Pons (tissue), 1 donor: ENCODE results near the gene ANKZF1.
"Not testable (repeated sequence)": the region's sequence is repeated elsewhere in the genome, so short reads cannot be mapped to it uniquely, and the experiment has no call there.

Experiments
- DNase-seq: peaks from one replicate; pipeline ENCODE4 v3.0.0-alpha.2; 2016; ENCODE audit warnings: low spot score

The ANKZF1 gene, protein sequence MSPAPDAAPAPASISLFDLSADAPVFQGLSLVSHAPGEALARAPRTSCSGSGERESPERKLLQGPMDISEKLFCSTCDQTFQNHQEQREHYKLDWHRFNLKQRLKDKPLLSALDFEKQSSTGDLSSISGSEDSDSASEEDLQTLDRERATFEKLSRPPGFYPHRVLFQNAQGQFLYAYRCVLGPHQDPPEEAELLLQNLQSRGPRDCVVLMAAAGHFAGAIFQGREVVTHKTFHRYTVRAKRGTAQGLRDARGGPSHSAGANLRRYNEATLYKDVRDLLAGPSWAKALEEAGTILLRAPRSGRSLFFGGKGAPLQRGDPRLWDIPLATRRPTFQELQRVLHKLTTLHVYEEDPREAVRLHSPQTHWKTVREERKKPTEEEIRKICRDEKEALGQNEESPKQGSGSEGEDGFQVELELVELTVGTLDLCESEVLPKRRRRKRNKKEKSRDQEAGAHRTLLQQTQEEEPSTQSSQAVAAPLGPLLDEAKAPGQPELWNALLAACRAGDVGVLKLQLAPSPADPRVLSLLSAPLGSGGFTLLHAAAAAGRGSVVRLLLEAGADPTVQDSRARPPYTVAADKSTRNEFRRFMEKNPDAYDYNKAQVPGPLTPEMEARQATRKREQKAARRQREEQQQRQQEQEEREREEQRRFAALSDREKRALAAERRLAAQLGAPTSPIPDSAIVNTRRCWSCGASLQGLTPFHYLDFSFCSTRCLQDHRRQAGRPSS

DNA sequence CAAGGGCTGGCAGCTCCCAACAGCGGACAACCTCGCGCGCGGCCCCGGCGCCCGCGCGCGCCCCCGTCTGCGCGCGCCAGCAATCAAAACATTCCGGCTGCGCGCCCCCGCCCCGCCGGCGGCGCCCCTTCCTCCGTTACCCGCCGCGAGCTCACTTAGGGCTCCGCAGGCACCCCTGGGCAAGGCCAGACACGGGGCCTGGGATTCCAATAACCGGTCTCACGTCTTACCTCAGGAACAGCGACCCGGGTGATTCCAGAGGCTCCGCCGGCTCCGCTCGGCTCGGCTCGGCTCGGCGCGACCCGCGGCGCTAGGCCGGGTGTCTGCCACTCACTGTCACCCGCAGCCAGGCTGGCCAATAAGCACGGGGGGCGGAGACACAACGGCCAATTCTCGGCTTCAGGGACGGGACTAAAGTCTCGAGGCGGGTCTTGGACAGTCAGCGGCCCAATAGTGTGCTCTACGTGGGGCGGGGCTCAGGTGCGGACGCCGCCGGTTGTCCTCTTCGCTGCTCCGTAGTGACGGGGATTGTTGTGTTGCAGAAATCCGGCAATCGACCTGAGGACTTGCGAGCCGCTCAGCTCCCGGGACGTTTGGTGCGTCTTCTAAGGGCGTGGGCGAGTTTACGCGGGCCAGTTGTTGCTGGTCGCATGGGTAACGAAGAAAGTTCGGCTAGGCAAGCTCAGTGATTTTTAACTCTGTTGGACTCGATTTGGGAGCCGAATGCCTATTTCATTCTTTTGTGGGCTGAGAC lies at the start of gene ANKZF1, which contains the start of gene ATG9A:
TSS of gene ANKZF1 (plus strand) at position 502 of the 754 bp plus-strand sequence. CDS start 452 bp downstream, outside the sequence.
TSS of gene ATG9A (minus strand) at position 332 of the 754 bp plus-strand sequence. CDS start 1,612 bp downstream, outside the sequence.
- DNase-seq: peak; percentile 99

DNA sequence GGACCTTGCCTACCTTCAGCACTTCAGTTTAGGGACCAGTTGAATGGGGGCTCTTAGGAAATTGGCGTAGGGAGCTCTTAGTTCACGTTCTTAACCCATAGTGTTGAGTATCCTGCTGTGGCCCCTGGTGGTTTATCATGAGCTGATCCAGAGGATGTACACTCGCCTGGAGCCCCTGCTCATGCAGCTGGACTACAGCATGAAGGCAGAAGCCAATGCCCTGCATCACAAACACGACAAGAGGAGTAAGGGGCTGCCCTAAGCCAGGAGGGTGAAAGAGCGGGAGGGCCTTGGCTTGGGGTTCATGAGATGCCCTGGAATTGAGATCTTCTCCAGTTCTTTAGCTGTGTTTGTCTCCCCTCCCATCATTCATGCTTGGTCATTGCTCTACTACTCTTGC lies 48.6 kb upstream of the ANKZF1 start:
- no peak for DNase-seq

DNA sequence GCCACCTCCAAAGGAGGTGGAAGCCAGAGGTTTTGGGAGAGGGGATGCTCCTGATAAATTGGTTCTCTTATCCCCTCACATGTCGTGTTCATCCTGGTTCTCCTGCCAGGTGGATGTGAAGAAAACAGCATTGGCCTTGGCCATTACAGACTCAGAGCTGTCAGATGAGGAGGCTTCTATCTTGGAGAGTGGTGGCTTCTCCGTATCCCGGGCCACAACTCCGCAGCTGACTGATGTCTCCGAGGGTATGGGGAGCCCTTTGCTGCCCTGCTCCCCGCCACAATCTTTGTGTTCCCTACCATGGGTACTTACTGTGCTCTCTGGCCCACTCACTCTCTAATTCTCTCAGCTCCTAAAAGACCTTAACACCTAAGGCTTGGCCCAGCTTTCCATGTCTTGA lies 48.1 kb upstream of the ANKZF1 start:
- no peak for DNase-seq

DNA sequence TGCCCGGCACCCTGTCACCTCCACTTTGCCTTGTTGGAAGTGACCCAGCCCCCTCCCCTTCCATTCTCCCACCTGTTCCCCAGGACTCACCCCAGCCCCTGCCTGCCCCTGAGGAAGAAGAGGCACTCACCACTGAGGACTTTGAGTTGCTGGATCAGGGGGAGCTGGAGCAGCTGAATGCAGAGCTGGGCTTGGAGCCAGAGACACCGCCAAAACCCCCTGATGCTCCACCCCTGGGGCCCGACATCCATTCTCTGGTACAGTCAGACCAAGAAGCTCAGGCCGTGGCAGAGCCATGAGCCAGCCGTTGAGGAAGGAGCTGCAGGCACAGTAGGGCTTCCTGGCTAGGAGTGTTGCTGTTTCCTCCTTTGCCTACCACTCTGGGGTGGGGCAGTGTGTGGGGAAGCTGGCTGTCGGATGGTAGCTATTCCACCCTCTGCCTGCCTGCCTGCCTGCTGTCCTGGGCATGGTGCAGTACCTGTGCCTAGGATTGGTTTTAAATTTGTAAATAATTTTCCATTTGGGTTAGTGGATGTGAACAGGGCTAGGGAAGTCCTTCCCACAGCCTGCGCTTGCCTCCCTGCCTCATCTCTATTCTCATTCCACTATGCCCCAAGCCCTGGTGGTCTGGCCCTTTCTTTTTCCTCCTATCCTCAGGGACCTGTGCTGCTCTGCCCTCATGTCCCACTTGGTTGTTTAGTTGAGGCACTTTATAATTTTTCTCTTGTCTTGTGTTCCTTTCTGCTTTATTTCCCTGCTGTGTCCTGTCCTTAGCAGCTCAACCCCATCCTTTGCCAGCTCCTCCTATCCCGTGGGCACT lies 47.1 kb upstream of the ANKZF1 start:
- DNase-seq: no peak

DNA sequence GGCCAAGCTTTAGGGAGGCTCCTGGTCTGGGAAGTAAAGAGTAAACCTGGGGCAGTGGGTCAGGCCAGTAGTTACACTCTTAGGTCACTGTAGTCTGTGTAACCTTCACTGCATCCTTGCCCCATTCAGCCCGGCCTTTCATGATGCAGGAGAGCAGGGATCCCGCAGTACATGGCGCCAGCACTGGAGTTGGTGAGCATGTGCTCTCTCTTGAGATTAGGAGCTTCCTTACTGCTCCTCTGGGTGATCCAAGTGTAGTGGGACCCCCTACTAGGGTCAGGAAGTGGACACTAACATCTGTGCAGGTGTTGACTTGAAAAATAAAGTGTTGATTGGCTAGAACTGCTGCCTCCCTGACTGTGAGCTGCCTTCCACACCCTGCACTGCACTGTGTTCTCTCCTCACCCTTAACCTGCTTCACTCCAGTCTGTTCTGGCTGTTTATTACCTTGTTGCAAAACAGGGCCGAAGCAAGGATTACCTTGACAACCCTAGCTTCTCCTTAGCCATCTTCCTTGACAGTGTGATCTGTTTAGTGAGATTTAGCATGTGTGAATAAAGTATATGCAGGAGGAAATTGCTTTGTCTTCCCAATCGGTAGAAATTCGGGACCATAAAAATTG lies 46.3 kb upstream of the ANKZF1 start:
- DNase-seq: no peak

DNA sequence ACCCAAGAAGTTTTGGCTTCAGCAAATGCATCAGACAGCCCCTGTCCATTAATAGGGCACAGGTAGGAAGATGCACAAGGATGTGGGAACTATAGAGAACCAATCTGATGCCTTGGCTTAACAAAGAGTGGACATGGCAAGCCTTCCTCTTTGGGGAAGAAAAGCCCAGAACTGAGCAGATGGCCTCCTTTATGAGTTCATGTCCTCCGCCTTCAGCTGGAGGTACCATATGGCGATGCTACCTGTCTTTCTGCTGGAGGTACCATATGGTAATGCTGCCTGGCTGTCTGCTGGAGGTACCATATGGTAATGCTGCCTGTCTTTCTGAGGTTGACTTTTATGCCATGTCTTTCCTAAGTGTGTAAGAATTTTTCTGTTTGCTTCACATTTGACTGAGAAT lies 45.5 kb upstream of the ANKZF1 start:
- no peak for DNase-seq

DNA sequence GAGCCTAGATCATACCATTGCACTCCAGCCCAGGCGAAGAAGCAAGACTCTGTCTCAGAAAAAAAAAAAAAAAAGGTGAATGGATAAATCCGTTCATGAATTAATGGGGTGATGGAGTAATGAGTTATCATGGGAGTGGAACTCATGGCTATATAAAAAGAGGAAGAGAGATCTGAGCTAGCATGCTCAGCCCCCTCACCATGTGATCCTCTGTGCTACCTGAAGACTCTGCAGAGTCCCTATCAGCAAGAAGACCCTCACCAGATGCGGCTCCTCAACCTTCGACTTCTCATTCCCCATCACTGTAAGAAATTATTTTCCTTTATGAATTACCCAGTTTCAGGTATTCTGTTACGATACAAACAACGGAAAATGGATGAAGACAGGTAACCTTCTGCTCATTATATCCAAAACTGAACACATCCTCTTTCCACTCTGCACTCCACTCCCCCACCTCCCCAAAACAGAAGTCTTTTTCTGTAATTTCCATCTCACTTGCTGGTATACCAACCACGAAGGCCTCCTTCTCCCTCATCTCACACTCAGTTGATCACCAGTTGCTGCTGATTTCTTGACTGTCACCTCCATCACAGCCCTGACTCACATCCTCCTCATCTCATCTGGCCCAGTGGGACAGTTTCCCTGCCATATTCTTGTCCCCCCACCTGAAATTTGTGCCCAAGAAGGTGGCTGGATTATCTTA lies 42.7 kb upstream of the ANKZF1 start:
- no peak for DNase-seq

DNA sequence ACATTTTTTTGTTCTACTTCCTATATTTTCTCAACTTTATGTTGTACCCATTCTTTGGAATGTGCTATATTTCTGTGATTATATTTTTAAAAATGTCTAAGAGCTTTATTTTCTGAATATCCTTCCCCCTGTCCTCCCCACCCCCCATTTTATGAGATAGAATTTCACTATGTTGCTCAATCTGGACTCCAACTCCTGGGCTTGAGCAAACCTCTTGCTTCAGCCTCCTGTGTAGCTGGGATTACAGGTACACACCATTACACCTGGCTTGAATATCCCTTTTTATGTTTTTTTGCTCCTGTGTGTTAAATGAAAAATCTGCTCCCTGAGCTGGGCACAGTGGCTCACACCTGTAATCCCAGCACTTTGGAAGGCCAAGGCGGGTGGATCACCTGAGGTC lies 32.2 kb upstream of the ANKZF1 start:
- DNase-seq: no peak

DNA sequence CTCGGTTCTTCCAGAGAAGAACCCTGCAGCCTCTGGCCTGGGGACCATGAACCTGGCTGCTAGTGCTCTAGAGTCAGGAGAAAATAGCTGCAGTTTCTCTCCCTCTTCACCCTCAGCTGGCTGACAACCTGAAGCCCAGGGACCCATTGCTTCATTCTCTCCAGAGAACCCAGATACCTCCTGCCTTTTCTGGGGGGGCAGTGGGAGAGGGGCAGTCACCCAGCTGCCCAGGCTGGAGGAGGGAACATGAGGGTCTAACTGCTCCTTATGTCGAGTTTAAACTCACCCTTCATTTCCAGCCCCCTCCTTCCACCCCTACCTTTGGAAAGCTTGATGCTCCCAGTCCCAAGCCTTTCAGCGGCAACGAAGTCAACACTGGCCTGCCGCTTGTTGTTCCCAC lies 30.6 kb upstream of the ANKZF1 start:
- no peak for DNase-seq

DNA sequence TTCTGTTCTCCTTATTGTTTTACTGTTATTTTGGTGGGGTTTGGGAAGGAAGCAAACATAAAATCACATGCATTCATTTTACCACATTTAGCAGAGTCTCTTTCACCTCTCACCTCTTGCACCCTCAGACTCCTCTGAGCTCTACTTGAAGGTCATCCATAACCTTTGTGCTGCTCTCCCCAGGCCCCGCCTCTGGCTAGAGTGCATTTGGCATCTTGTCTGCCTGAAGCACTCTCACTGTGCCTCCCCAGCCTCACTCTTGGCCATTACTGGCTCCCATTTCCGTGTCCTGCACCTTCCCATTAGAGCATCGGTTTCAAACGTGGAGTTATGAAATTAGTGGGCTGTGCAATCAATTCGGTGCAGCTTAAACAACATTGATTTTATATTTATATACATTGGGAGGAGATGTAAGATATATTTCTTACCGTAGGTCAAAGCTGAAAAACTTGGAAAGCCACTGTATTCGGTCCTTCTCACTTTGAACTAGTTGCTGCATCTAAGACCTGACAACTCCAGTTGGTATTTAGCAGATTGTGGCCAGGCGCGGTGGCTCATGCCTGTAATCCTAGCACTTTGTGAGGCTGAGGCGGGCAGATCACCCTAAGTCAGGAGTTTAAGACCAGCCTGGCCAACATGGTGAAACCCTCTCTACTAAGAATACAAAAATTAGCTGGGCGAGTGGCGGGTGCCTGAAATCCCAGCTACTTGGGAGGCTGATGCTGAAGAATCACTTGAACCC lies 30.0 kb upstream of the ANKZF1 start:
- DNase-seq: no peak

DNA sequence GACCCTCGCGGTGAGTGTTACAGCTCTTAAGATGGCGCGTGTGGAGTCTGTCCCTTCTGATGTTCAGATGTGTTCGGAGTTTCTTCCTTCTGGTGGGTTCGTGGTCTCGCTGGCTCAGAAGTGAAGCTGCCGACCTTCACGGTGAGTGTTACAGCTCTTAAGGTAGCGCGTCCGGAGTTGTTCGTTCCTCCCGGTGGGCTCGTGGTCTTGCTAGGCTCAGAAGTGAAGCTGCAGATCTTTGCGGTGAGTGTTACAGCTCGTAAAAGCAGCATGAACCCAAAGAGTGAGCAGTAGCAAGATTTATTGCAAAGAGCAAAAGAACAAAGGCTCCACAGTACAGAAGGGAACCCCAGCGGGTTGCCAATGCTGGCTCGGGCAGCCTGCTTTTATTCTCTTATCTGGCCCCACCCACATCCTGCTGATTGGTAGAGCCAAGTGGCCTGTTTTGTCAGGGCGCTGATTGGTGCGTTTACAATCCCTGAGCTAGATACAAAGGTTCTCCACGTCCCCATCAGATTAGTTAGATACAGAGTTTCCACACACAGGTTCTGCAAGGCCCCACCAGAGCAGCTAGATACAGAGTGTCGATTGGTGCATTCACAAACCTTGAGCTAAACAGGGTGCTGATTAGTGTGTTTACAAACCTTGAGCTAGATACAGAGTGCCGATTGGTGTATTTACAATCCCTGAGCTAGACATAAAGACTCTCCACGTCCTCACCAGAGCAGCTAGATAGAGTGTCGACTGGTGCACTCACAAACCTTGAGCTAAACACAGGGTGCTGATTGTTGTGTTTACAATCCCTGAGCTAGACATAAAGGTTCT lies 28.9 kb upstream of the ANKZF1 start:
- DNase-seq: peak; percentile 51

DNA sequence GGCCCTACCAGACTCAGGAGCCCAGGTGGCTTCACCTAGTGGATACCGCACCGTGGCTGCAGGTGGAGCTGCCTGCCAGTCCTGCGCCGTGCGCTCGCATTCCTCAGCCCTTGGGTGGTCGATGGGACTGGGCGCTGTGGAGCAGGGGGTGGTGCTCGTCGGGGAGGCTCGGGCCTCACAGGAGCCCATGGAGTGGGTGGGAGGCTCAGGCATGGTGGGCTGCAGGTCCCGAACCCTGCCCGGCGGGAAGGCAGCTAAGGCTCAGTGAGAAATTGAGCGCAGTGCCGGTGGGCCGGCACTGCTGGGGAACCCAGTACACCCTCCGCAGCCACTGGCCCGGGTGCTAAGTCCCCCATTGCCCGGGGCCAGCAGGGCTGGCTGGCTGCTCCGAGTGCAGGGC lies 28.3 kb upstream of the ANKZF1 start:
- DNase-seq: not testable (repeated sequence)

DNA sequence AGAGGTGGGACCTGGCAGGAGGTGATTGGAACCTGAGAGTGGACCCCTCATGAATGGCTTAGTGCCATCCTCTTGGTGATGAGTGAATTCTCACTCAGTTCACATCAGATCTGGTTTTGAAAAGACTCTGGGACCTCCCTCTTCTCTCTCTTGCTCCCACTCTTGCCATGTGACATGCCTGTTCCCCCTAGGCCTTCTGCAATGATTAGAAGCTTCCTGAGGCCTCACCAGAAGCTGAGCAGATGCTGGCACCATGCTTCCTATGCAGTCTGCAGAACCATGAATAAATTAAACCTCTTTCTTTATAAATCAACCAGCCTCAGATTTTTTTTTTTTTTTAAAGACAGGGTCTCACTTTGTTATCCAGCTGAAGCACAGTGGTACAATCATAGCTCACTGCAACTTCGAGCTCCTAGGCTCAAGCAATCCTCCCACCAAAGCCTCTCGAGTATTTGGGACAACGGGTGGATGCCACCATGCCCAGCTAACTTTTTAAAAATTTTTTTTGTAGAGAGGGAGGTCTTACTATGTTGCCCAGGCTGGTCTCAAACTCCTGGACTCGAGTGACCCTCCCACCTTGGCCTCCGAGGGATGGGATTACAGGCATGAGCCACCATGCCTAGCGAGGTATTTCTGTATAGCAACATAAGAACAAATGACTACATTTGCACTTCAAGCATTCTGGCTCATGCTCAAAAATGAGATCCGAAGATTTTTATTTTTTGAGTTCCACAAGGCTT lies 25.0 kb upstream of the ANKZF1 start:
- DNase-seq: no peak

DNA sequence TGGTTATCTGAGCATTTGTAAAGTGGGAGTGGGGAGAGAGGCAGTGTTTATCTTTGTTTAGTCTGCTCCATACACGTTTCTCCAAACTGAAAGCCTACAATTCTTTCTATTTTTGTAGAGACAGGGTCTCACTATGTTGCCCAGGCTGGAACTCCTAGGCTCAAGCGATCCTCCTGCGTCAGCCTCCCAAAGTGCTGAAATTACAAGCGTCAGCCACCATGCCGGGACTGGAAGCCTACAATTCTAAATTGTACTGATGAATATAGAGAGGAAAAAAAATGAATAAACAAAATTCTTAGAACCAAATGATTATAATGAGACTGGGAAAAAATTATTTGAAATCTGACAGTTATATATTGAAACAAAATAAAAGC lies 24.5 kb upstream of the ANKZF1 start:
- DNase-seq: no peak

DNA sequence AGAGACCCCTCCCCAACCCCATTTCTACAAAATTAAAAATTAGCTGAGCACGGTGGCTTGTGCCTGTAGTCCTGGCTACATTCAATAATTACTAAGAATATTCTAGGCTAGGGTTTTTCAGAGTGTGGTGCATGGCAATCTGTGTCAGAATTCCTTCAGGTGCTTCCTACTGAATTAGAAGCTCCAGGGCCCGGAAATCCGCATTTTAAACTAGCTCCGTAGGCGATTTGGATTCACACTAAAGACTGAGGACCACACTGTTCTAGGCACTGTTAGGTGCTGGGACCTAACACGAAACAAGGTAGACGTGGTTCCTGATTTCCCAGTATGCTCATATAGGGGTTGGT lies 23.7 kb upstream of the ANKZF1 start:
- DNase-seq: no peak

DNA sequence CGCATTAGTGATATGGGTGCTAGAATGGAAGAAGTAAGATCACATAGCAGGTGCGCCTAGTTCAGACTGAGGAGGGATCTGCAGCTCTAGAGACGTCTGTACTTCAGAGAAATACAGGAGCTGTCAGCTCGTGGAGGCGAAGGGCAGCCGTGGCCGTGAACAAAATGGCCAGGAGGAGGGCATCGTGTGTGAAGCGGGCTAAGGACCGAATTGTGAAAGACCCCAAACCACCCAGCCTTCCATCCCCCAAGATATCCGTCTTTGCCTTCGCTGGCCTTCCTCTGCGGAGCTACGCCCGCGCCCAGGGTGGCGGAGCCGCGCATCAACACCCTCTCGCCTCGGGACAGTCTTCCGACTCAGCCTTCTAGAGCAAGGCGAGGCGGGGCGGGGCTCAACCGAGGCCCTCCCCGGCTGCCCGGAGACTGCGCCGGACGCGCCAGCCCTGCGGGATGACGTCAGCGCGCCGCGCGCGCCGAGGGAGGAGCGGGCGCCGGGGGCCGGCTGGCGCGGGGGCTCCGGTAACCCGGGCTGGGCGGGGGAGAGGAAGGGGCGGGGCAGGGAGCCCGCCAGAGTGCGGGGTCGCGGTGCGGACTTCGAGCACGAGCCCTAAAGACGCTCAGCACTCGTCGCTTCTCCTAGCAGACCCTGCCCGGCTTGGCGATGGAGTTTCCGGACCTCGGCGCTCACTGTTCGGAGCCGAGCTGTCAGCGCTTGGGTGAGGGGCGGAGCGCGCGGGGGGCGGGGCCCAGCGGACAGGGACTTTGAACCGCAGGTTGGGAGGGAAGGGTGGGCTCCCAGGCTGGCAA lies 23.1 kb upstream of the ANKZF1 start, which contains the start of gene ZFAND2B:
TSS of gene ZFAND2B (plus strand) at position 455 of the 806 bp plus-strand sequence. CDS start at position 661, 206 bp downstream.
- peak; percentile 94 for DNase-seq

DNA sequence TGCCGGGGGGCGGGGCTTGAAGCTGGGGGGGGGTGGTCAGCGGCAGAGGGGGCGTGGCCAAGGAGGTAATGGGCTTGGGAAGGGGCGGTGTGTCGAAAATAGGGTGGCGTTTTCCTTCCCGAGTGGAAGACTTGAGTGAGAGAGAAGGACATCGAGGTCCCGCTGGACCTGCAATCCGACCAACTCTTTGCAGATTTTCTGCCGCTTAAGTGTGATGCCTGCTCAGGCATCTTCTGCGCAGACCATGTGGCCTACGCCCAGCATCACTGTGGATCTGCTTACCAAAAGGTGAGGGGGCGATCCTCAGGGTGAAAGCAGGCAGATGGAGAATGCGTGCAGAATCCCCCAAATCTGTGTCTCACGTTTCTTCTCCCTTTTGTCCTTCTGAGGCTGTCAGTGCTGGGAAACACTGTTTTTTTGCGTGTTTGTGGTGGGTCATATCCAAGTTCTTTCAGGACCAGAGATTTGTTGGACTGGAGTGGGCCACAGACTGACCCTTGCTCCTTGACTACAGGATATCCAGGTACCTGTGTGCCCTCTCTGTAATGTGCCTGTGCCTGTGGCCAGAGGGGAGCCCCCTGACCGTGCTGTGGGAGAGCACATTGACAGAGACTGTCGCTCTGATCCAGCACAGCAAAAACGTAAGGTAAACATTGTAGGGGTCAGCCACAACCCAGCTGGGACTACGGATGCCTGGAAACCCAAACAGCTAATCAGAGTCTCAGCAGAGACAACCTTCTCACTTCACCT lies 22.3 kb upstream of the ANKZF1 start:
- DNase-seq: peak; percentile 65
